Keratinocyte (primary cell): ENCODE results near the gene ICA1L. TPM values are rescaled to one million over a fixed set of nuclear protein-coding genes. Genes with fewer than 3 reads are reported as not detected.

ENCODE experiments used
- DNase-seq: peaks from one replicate; pipeline ENCODE4 v3.0.0-alpha.2; 2011; ENCODE audit warnings: low read depth, missing footprints, low spot score
- FAIRE-seq: peaks from 2 replicates; lab custom pipeline; 2011; peaks lifted over from hg19 to GRCh38; lab: Jason Lieb, UNC
- H2AFZ ChIP-seq: 2 replicates; pipeline ENCODE4 v1.6.0; 2012; ENCODE audit warnings: low read length, control low read depth, inconsistent platforms; ENCODE audit not compliant: control insufficient read depth
- H3K27ac ChIP-seq: 2 replicates; pipeline ENCODE4 v1.5.1; 2011; ENCODE audit warnings: low read length; ENCODE audit not compliant: control insufficient read depth, insufficient read depth
- H3K27me3 ChIP-seq: 3 replicates; pipeline ENCODE4 v1.6.0; 2011; ENCODE audit warnings: low read length; ENCODE audit not compliant: control insufficient read depth, insufficient read depth; ENCODE audit errors: extremely low read depth
- H3K36me3 ChIP-seq, 2 experiments: 2 replicates in 1 of 2; 3 replicates in 1 of 2; pipeline ENCODE4 v1.5.1; 2011; ENCODE audit warnings: low read length in 2 of 2, mild to moderate bottlenecking in 1 of 2; ENCODE audit not compliant: control insufficient read depth in 2 of 2, insufficient read depth in 2 of 2; ENCODE audit errors: extremely low read depth in 1 of 2
- H3K4me1 ChIP-seq: 3 replicates; pipeline ENCODE4 v1.5.1; 2011; ENCODE audit warnings: low read length; ENCODE audit not compliant: control insufficient read depth, insufficient read depth; ENCODE audit errors: extremely low read depth
- H3K4me2 ChIP-seq: 3 replicates; pipeline ENCODE4 v1.6.0; 2011; ENCODE audit warnings: low read depth, low read length; ENCODE audit not compliant: control insufficient read depth, insufficient read depth; ENCODE audit errors: extremely low read depth
- H3K4me3 ChIP-seq, 3 experiments: fragments of 200-600 bp in 1 of 3; sonication (generic) in 1 of 3; 2 replicates in 2 of 3; 3 replicates in 1 of 3; pipeline ENCODE4 v1.5.1; 2011 to 2016; ENCODE audit warnings: low read length in 3 of 3, mild to moderate bottlenecking in 3 of 3, control low read depth in 2 of 3, inconsistent platforms in 1 of 3, low read depth in 1 of 3, mixed read lengths in 1 of 3, mixed run types in 1 of 3, moderate library complexity in 1 of 3; ENCODE audit not compliant: control insufficient read depth in 2 of 3, insufficient read depth in 2 of 3; ENCODE audit errors: extremely low read depth in 1 of 3
- H3K79me2 ChIP-seq: 2 replicates; pipeline ENCODE4 v1.6.0; 2012; ENCODE audit warnings: low read length; ENCODE audit not compliant: control insufficient read depth, insufficient read depth
- H3K9ac ChIP-seq: 3 replicates; pipeline ENCODE4 v1.6.0; 2011; ENCODE audit warnings: low read length; ENCODE audit not compliant: control insufficient read depth, insufficient read depth; ENCODE audit errors: extremely low read depth
- H3K9me1 ChIP-seq: 3 replicates; pipeline ENCODE4 v1.6.0; 2011; ENCODE audit warnings: low read length; ENCODE audit not compliant: control insufficient read depth, insufficient read depth; ENCODE audit errors: extremely low read depth
- H3K9me3 ChIP-seq: 2 replicates; pipeline ENCODE4 v1.5.1; 2012; ENCODE audit warnings: low read depth, low read length; ENCODE audit not compliant: control insufficient read depth
- H4K20me1 ChIP-seq: 3 replicates; pipeline ENCODE4 v1.6.0; 2011; ENCODE audit warnings: low read length; ENCODE audit not compliant: control insufficient read depth, insufficient read depth; ENCODE audit errors: extremely low read depth
- EZH2 ChIP-seq: IDR thresholded peaks from one replicate; pipeline ENCODE4 v1.6.1; 2012; ENCODE audit warnings: inconsistent platforms, mild to moderate bottlenecking, low read length, moderate library complexity
- dilution Hi-C: fragments of 300-500 bp; cut with MboI; formaldehyde crosslinking; loops from one replicate; pipeline ENCODE4 v1.7.0; 2020; ENCODE audit warnings: low sequenced_read_pairs; ENCODE audit not compliant: extremely low pct_ligation_motif_present
- polyA plus RNA-seq, 5 experiments: library from polyadenylated mRNA; depleted of rRNA in 3 of 5; stranded (reverse) in 3 of 5; stranded (forward) in 1 of 5; unstranded in 1 of 5; fragments of >200 nt; gene quantifications; 1 replicate in 1 of 5; 2 replicates in 3 of 5; 3 replicates in 1 of 5; pipeline versions ENCODE4 v1.2.1 to v1.2.3, GENCODE V29; 2011 to 2012; ENCODE audit warnings: missing spikeins in 2 of 5, low read depth in 1 of 5, low replicate concordance in 1 of 5
- TF ChIP-seq, protein P1 (sequence below), 3 experiments: IDR thresholded peaks in 1 of 3; conservative IDR thresholded peaks in 1 of 3; optimal IDR thresholded peaks in 1 of 3; 2 replicates in 2 of 3; 3 replicates in 1 of 3; pipeline versions ENCODE3 to v1.5.1; 2011; ENCODE audit warnings: low read length in 3 of 3, mild to moderate bottlenecking in 3 of 3, moderate library complexity in 2 of 3, control low read depth in 1 of 3, inconsistent platforms in 1 of 3; ENCODE audit not compliant: insufficient read depth in 2 of 3; ENCODE audit errors: extremely low read depth in 1 of 3

ICA1L gene
- polyA plus RNA-seq, 1 donor (not counting 4 experiments of a cell fraction or from before 2014, with no cell fraction given) = 2.2 TPM

GRCh38 chr2:202847693-202848524 lies 23.7 kb downstream of the ICA1L start:
- dilution Hi-C loops = no loop called here
- no peak overlapping the region for H2AFZ ChIP-seq
- H3K79me2 ChIP-seq = no peaks in the 10 kb centered on the region
- no peak overlapping the region for H3K4me2 ChIP-seq
- H3K36me3 ChIP-seq = no peaks in the 10 kb centered on the region
- FAIRE-seq (no peak), DNase-seq (no peak)
- H3K9ac ChIP-seq = no peak overlapping the region
- no peaks in the 10 kb centered on the region for H4K20me1 ChIP-seq
- no peak overlapping the region for H3K4me3 ChIP-seq
- H3K27me3 ChIP-seq = no peaks in the 10 kb centered on the region
- H3K4me1 ChIP-seq = no peaks in the 10 kb centered on the region
- H3K9me3 ChIP-seq = no peaks in the 10 kb centered on the region
- TF ChIP-seq, protein P1, sequence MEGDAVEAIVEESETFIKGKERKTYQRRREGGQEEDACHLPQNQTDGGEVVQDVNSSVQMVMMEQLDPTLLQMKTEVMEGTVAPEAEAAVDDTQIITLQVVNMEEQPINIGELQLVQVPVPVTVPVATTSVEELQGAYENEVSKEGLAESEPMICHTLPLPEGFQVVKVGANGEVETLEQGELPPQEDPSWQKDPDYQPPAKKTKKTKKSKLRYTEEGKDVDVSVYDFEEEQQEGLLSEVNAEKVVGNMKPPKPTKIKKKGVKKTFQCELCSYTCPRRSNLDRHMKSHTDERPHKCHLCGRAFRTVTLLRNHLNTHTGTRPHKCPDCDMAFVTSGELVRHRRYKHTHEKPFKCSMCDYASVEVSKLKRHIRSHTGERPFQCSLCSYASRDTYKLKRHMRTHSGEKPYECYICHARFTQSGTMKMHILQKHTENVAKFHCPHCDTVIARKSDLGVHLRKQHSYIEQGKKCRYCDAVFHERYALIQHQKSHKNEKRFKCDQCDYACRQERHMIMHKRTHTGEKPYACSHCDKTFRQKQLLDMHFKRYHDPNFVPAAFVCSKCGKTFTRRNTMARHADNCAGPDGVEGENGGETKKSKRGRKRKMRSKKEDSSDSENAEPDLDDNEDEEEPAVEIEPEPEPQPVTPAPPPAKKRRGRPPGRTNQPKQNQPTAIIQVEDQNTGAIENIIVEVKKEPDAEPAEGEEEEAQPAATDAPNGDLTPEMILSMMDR (optimal IDR thresholded peaks at IDR 0.05 in 1 of 3, IDR thresholded peaks at IDR 0.05 in 1 of 3, conservative IDR thresholded peaks at IDR 0.05 in 1 of 3; ENCODE audit: extremely low read depth in 1 of 3, insufficient read depth in 2 of 3, low read length in 3 of 3) = no peak
- TF ChIP-seq EZH2 = no peak
- H3K27ac ChIP-seq = no peak overlapping the region
- H3K9me1 ChIP-seq = no peaks in the 10 kb centered on the region

GRCh38 chr2:202844656-202845055 lies 26.9 kb downstream of the ICA1L start:
- dilution Hi-C loops = no loop called here
- Histone ChIP-seq H3K9me1 (no peaks in the 10 kb centered on the region), H3K36me3 (no peaks in the 10 kb centered on the region), H3K79me2 (no peaks in the 10 kb centered on the region), H3K27ac (no peak overlapping the region), H3K9ac (no peak overlapping the region), H4K20me1 (no peaks in the 10 kb centered on the region), H3K4me2 (no peak overlapping the region), H3K4me1 (no peaks in the 10 kb centered on the region), H3K9me3 (no peaks in the 10 kb centered on the region), H3K4me3 (no peak overlapping the region), H3K27me3 (no peaks in the 10 kb centered on the region), H2AFZ (no peak overlapping the region)
- DNase-seq = no peak
- TF ChIP-seq EZH2 = no peak
- TF ChIP-seq, protein P1 (optimal IDR thresholded peaks at IDR 0.05 in 1 of 3, IDR thresholded peaks at IDR 0.05 in 1 of 3, conservative IDR thresholded peaks at IDR 0.05 in 1 of 3; ENCODE audit: extremely low read depth in 1 of 3, insufficient read depth in 2 of 3, low read length in 3 of 3) = no peak
- FAIRE-seq = no peak
